A673 (cell line): ENCODE measurements around the gene FBXO10.

Source experiments
- CTCF ChIP-seq: fragments of 300-800, 200-600 bp; sonication (generic); conservative IDR thresholded peaks from 2 replicates; pipeline ENCODE4 v1.5.1; 2017; ENCODE audit warnings: low read depth, mild to moderate bottlenecking, antibody characterized with exemption, low read length, moderate library complexity, mixed read lengths
- EZH2 ChIP-seq: fragments of 200-600 bp; sonication (generic); IDR thresholded peaks from 2 replicates; pipeline ENCODE4 v1.6.1; 2017; ENCODE audit warnings: borderline replicate concordance, low read depth, mild to moderate bottlenecking, mixed read lengths, antibody characterized with exemption, low read length; ENCODE audit not compliant: poor library complexity, severe bottlenecking

- TF ChIP-seq CTCF (no peak), EZH2 (no peak)
Observed at GRCh38 chr9:37620396-37620795, 44.2 kb upstream of the FBXO10 start.
